GM10248 (cell line): ENCODE measurements around the gene KIF3A.

ENCODE experiments used
- CTCF ChIA-PET: fragments of 300-600 bp; sonication (Branson Sonifier 250); formaldehyde crosslinking; extraction: SDS; loops from one replicate; lab custom pipeline; 2021; ENCODE audit warnings: antibody characterized with exemption; lab: Yijun Ruan, JAX
- POLR2A ChIA-PET: fragments of 350-650 bp; sonication (Branson Sonifier 250); formaldehyde crosslinking; extraction: SDS; loops from one replicate; lab custom pipeline; 2020; ENCODE audit warnings: antibody characterized with exemption; lab: Yijun Ruan, JAX
- DNase-seq: peaks from one replicate; pipeline ENCODE4 v3.0.0; 2012; ENCODE audit errors: extremely low spot score
- TF ChIP-seq, protein P1 (sequence below): IDR thresholded peaks from 2 replicates; pipeline ENCODE4 v1.5.1; 2012; ENCODE audit warnings: mild to moderate bottlenecking, low read depth; ENCODE audit errors: extremely low read depth, missing control alignments, control extremely low read depth

KIF3A gene

GRCh38 chr5:132673939-132674630 is 63.3 kb downstream of the KIF3A start, which contains the start of gene IL4:
Gene IL4, plus strand, starts transcription at chr5:132673989. Its CDS starts 62 bp downstream, at chr5:132674051.
- POLR2A ChIA-PET, result interaction anchor here (0.6 to 3.0 kb wide), 3 partner anchors 10 to 1526 kb away, joined by 3 to 21 read pairs (median 5); no protein-coding TSS in a partner anchor
- no peak for DNase-seq

GRCh38 chr5:132673488-132673887 is 63.9 kb downstream of the KIF3A start:
- TF ChIP-seq, protein P1, sequence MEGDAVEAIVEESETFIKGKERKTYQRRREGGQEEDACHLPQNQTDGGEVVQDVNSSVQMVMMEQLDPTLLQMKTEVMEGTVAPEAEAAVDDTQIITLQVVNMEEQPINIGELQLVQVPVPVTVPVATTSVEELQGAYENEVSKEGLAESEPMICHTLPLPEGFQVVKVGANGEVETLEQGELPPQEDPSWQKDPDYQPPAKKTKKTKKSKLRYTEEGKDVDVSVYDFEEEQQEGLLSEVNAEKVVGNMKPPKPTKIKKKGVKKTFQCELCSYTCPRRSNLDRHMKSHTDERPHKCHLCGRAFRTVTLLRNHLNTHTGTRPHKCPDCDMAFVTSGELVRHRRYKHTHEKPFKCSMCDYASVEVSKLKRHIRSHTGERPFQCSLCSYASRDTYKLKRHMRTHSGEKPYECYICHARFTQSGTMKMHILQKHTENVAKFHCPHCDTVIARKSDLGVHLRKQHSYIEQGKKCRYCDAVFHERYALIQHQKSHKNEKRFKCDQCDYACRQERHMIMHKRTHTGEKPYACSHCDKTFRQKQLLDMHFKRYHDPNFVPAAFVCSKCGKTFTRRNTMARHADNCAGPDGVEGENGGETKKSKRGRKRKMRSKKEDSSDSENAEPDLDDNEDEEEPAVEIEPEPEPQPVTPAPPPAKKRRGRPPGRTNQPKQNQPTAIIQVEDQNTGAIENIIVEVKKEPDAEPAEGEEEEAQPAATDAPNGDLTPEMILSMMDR, result no peak
- POLR2A ChIA-PET, result interaction anchor here (1.3 to 3.0 kb wide), 2 partner anchors 9 to 17 kb away, joined by 3 to 21 read pairs; no protein-coding TSS in a partner anchor
- CTCF ChIA-PET, result interaction anchor here (0.7 to 9.2 kb wide), 3 partner anchors 9 to 147 kb away, joined by 4 to 78 read pairs (median 6); partner anchors contain the start of gene IL13
- no peak for DNase-seq

More at GRCh38 chr5:132673939-132674630, 63.3 kb downstream of the KIF3A start, which contains the start of gene IL4:
- CTCF ChIA-PET, result interaction anchor here (0.7 to 9.2 kb wide), 10 partner anchors 9 to 146 kb away, joined by 3 to 78 read pairs (median 4); partner anchors contain the start of gene IL13
- TF ChIP-seq, protein P1, result no peak

- CTCF ChIA-PET, result interaction anchor here (1.6 to 9.2 kb wide), 2 partner anchors 9 to 81 kb away, joined by 3 to 78 read pairs; partner anchors contain the start of gene IL13
- TF ChIP-seq, protein P1, result no peak
- POLR2A ChIA-PET, result no interaction called here
- DNase-seq, result no peak
Measured at GRCh38 chr5:132671000-132671399, 66.3 kb downstream of the KIF3A start.

- DNase-seq, result no peak
- CTCF ChIA-PET, result interaction anchor here (0.7 to 1.6 kb wide), 7 partner anchors 12 to 131 kb away, joined by 3 to 4 read pairs (median 3); partner anchors contain the start of gene IL13
- TF ChIP-seq, protein P1, result no peak
- POLR2A ChIA-PET, result no interaction called here
Measured at GRCh38 chr5:132669966-132670882, 67.1 kb downstream of the KIF3A start.

DNA sequence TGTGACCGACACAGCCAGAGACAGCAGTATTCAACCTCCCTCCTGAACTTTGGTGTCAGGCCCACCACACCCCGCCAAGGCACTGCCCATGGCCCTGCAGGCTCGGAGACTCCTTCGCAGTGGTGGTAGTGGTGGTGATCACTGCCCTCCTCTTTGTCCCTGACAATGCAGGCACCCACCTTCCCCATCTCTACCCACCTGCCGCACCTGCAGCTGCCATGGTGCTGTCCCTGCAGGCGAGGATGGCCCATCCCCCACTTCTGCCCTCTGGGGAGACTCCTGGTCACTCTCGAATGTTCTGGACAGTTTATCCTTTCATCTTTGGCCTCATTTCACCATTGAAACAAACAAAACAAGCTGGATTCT is 67.9 kb downstream of the KIF3A start:
- DNase-seq, result no peak
- ChIA-PET CTCF (interaction anchor here (0.7 to 1.2 kb wide), 6 partner anchors 11 to 132 kb away, joined by 3 to 4 read pairs (median 3); partner anchors contain the start of gene IL13), POLR2A (no interaction called here)
- TF ChIP-seq, protein P1, result no peak

- TF ChIP-seq, protein P1, result no peak
- POLR2A ChIA-PET, result no interaction called here
- DNase-seq, result no peak
- CTCF ChIA-PET, result interaction anchor here (1.0 to 1.4 kb wide), 4 partner anchors 10 to 61 kb away, joined by 3 read pairs; partner anchors contain the start of gene IL13
Measured at GRCh38 chr5:132668706-132669454, 68.5 kb downstream of the KIF3A start.
